GM23248 (cell line): ENCODE measurements around the gene MTUS2.

ENCODE experiments used
- EZH2 ChIP-seq: fragments of 200-600 bp; sonication (generic); IDR thresholded peaks from 2 replicates; pipeline ENCODE4 v1.6.1; 2018; ENCODE audit warnings: antibody characterized with exemption, mild to moderate bottlenecking; ENCODE audit not compliant: insufficient read depth, poor library complexity, severe bottlenecking
- EZH2phosphoT487 ChIP-seq: fragments of 200-600 bp; sonication (generic); IDR thresholded peaks from 2 replicates; pipeline ENCODE4 v1.6.1; 2018; ENCODE audit warnings: antibody characterized with exemption, moderate library complexity, mild to moderate bottlenecking, low read depth; ENCODE audit not compliant: insufficient read depth

DNA sequence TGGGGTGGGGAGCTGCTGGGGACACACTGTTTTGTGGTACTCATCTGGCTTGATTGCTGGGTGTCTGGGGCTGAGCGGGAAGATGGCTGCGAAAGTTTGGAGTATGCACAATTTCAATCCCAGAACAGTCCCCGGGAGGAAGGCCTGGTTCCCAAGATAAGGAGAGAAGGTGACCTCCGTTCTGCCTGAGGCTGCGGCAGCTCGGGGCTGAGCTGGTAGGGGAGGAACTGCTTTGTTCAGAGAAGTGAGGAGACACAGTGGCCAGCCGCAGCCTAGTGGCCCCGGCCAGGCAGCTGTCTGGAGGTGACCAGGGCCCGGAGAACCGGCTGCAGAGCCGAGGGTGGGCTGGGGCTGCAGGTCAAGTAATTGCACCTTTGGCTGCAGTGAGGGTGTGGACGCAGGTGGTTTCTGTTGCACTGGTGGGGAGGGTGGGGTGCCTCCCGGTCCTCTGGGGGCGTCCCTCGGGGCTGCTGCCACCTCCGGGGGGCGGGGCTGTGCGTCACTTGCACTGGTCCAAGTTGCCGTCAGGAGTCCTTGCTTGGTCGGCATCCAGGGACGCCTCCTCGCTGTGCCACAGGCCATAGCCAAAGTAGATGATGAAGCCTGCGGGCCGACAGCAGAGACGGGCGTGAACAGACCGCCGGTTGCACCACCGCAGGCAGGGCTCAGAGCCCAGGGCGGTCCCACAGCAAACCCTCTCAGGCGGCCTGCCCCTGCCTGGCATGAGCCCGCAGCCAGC, 694.0 kb downstream of the MTUS2 start:
- TF ChIP-seq EZH2 (no peak), EZH2phosphoT487 (no peak)
